SH-SY5Y (cell line): ENCODE data around the gene EYA2.

Experiments used
- GATA2 ChIP-seq: IDR thresholded peaks from 2 replicates; pipeline ENCODE4 v1.6.1; 2011; ENCODE audit warnings: mild to moderate bottlenecking, low read depth, low read length
- GATA3 ChIP-seq: IDR thresholded peaks from 2 replicates; pipeline ENCODE4 v1.6.1; 2011; ENCODE audit warnings: low read depth, mild to moderate bottlenecking, low read length, moderate library complexity

- no peak for TF ChIP-seq GATA3
- TF ChIP-seq GATA2 = no peak
These were observed 161.2 kb downstream of the EYA2 start for GRCh38 chr20:47055699-47056369.
